ENCODE measurements around the gene MAPKBP1. TPM values are rescaled to one million over a fixed set of nuclear protein-coding genes. Genes with fewer than 3 reads are reported as not detected.

The MAPKBP1 gene
- total RNA-seq, 1 experiment from 2014 or later = 13.7 TPM

- no peaks in the 10 kb centered on the region for H3K36me3 Mint-ChIP-seq (ENCODE audit: insufficient read depth in 1 of 3, low read depth in 3 of 3)
- H3K9me3 Mint-ChIP-seq = no peaks in the 10 kb centered on the region
- Histone ChIP-seq H3K4me1 (ENCODE audit: insufficient read depth, low read length) (no peaks in the 10 kb centered on the region), H3K14ac (ENCODE audit: insufficient read depth, low read length) (no peak overlapping the region), H3T11ph (ENCODE audit: low read length) (no peak overlapping the region), H4K20me1 (ENCODE audit: control insufficient read depth, insufficient read depth, insufficient read length) (no peaks in the 10 kb centered on the region), H3K23ac (ENCODE audit: insufficient read length, low read depth, low read length) (no peak overlapping the region), H2BK15ac (ENCODE audit: low read depth, low read length) (no peak overlapping the region), H3K23me2 (ENCODE audit: insufficient read length, low read depth, low read length, poor library complexity, severe bottlenecking) (no peaks in the 10 kb centered on the region), H4K5ac (ENCODE audit: insufficient read length, low read depth, low read length) (no peak overlapping the region), H4K8ac (replicated peaks; ENCODE audit: insufficient read length, low read depth, low read length) (no peak overlapping the region), H2BK12ac (ENCODE audit: insufficient read length, low read depth, low read length) (no peak overlapping the region), H3K79me2 (ENCODE audit: insufficient read depth, low read length) (no peaks in the 10 kb centered on the region), H2AK5ac (ENCODE audit: insufficient read length, low read length) (no peak overlapping the region), H3K56ac (ENCODE audit: insufficient read length, low read depth, low read length) (no peak overlapping the region), H2BK20ac (ENCODE audit: low read depth, low read length, poor library complexity, severe bottlenecking) (no peak overlapping the region), H3K79me1 (ENCODE audit: insufficient read depth, low read depth, low read length, poor library complexity, severe bottlenecking) (no peaks in the 10 kb centered on the region), H4K91ac (ENCODE audit: insufficient read length, low read depth, low read length) (no peak overlapping the region), H3K27ac (ENCODE audit: insufficient read length, low read depth, low read length) (no peak overlapping the region), H2BK5ac (ENCODE audit: insufficient read length, low read length) (no peak overlapping the region), H3K4ac (ENCODE audit: low read depth, low read length) (no peak overlapping the region), H2AFZ (ENCODE audit: low read length) (no peak overlapping the region), H3K9ac (ENCODE audit: extremely low read depth, insufficient read length, low read length) (no peak overlapping the region), H3K9me3 (ENCODE audit: control insufficient read depth, low read depth, low read length) (no peaks in the 10 kb centered on the region), H3K4me2 (ENCODE audit: insufficient read depth, insufficient read length, low read length) (no peak overlapping the region), H3K27me3 (ENCODE audit: insufficient read depth, low read length) (no peaks in the 10 kb centered on the region), H2BK120ac (ENCODE audit: low read depth, low read length, poor library complexity, severe bottlenecking) (no peak overlapping the region), H3K18ac (ENCODE audit: insufficient read length, low read depth, low read length) (no peak overlapping the region)
- TF ChIP-seq, protein P1, sequence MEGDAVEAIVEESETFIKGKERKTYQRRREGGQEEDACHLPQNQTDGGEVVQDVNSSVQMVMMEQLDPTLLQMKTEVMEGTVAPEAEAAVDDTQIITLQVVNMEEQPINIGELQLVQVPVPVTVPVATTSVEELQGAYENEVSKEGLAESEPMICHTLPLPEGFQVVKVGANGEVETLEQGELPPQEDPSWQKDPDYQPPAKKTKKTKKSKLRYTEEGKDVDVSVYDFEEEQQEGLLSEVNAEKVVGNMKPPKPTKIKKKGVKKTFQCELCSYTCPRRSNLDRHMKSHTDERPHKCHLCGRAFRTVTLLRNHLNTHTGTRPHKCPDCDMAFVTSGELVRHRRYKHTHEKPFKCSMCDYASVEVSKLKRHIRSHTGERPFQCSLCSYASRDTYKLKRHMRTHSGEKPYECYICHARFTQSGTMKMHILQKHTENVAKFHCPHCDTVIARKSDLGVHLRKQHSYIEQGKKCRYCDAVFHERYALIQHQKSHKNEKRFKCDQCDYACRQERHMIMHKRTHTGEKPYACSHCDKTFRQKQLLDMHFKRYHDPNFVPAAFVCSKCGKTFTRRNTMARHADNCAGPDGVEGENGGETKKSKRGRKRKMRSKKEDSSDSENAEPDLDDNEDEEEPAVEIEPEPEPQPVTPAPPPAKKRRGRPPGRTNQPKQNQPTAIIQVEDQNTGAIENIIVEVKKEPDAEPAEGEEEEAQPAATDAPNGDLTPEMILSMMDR (conservative IDR thresholded peaks at IDR 0.05) = no peak
- H3K27me3 Mint-ChIP-seq (ENCODE audit: low read depth) = no peaks in the 10 kb centered on the region; the same call in 1 of the 2 replicates
- no CpG with 5 or more reads among the region's 18 CpGs for WGBS (ENCODE audit: extremely low coverage, insufficient read length, low lambda C conversion rate)
- DNase-seq = no peak
- peaks cover 10 to 14% of the 10 kb centered on the region in 2 experiments for H3K4me1 Mint-ChIP-seq
- H3K27ac Mint-ChIP-seq = no peak overlapping the region
- H3K4me3 Mint-ChIP-seq = no peak overlapping the region
Observed at GRCh38 chr15:41861736-41862356, 87.6 kb downstream of the MAPKBP1 start.
